ENCODE measurements around the gene ANKZF1. TPM values are rescaled to one million over a fixed set of nuclear protein-coding genes. Genes with fewer than 3 reads are reported as not detected.
A peak's percentile ranks its signal among the peaks of the same experiment; 100 is the strongest.

Gene ANKZF1
- total and polyA plus RNA-seq, 12 donors = 12.7 to 44.7 (median 25.5) TPM

DNA sequence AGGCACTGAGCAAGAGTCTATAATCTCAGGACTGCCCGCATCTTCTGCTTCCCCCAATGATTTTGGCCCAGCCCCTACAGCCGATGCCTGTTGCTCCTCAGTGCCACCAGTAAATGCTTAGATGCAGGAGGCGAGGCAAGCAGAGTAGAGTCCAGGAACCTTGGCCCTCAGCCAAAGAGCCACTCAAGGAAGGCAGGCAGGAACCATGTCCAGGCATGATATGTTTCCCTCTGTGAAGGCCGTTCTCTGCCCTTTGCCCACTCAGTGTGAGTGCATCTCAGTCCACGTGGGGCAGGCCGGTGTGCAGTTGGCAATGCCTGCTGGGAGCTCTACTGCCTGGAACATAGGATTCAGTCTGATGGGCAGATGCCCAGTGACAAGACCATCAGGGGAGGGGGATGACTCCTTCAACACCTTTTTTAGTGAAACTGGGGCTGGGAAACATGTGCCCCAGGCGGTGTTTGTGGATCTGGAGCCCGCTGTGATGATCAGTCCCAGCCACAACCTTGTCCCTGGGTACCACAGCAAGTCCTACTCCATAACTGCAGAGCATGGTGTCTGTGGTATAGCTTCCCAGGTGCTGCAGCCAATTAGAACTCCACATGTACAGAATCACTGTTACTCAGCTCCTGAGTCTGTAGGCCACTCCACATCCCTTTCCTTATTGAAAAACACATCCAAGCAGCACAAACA lies 39.9 kb downstream of the ANKZF1 start:
- H3K27me3 ChIP-seq = no peaks in the 10 kb centered on the region
- 48 to 50% methylated on average over 8 of the region's 8 CpGs for WGBS, 2 donors
- intact Hi-C loops (cut with DNase I) = no loop called here
- DNase-seq (no peak), ATAC-seq (peak in 7 of 8 donors; percentile 32 to 64 (median 53))
- H3K36me3 ChIP-seq = no peaks in the 10 kb centered on the region
- peak overlapping the region in 4 of 10 donors; percentile 9 to 33 (median 25) for H3K27ac ChIP-seq
- H3K4me3 ChIP-seq = no peak overlapping the region
- TF ChIP-seq, protein P1, sequence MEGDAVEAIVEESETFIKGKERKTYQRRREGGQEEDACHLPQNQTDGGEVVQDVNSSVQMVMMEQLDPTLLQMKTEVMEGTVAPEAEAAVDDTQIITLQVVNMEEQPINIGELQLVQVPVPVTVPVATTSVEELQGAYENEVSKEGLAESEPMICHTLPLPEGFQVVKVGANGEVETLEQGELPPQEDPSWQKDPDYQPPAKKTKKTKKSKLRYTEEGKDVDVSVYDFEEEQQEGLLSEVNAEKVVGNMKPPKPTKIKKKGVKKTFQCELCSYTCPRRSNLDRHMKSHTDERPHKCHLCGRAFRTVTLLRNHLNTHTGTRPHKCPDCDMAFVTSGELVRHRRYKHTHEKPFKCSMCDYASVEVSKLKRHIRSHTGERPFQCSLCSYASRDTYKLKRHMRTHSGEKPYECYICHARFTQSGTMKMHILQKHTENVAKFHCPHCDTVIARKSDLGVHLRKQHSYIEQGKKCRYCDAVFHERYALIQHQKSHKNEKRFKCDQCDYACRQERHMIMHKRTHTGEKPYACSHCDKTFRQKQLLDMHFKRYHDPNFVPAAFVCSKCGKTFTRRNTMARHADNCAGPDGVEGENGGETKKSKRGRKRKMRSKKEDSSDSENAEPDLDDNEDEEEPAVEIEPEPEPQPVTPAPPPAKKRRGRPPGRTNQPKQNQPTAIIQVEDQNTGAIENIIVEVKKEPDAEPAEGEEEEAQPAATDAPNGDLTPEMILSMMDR (IDR thresholded peaks at IDR 0.05) = no peak
- H3K4me1 ChIP-seq = peaks cover 0 to 24% (median 8%) of the 10 kb centered on the region in 9 donors
- no peaks in the 10 kb centered on the region for H3K9me3 ChIP-seq

DNA sequence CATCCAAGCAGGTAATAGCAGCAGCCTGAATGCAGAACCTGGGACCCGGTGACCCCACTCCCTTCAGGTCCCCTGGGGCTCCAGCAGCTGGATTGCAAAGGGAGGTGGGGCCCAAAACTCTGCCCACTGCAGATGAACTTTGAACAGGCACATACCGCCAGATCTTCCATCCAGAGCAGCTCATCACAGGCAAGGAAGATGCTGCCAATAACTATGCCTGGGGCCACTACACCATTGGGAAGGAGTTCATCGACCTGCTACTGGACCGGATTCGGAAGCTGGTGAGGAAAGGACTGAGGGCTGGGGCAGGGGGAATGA lies 40.4 kb downstream of the ANKZF1 start:
- ATAC-seq (no peak), DNase-seq (no peak)
- intact Hi-C loops (cut with DNase I) = no loop called here
- Histone ChIP-seq H3K4me3 (no peak overlapping the region), H3K36me3 (no peaks in the 10 kb centered on the region), H3K27me3 (no peaks in the 10 kb centered on the region), H3K27ac (peak overlapping the region in 4 of 10 donors; percentile 9 to 33 (median 25)), H3K9me3 (no peaks in the 10 kb centered on the region), H3K4me1 (peaks cover 0 to 26% (median 8%) of the 10 kb centered on the region in 9 donors)
- WGBS, 2 donors = 90 to 92% methylated on average over 5 of the region's 5 CpGs
- TF ChIP-seq, protein P1 (IDR thresholded peaks at IDR 0.05) = no peak

DNA sequence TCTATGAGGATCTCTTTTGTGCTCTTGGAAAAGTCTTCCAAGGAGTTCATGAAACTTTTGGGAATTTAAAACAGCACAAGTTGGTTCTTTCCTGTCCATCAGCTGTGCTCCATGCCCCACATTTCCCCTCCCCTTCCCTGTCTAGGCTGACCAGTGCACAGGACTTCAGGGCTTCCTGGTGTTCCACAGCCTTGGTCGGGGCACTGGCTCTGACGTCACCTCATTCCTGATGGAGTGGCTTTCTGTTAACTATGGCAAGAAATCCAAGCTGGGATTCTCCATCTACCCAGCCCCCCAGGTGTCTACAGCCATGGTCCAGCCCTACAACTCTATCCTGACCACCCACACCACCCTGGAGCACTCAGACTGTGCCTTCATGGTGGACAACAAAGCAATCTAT lies 41.4 kb downstream of the ANKZF1 start:
- intact Hi-C loops (cut with DNase I) = no loop called here
- DNase-seq (no peak), ATAC-seq (no peak)
- Histone ChIP-seq H3K9me3 (no peaks in the 10 kb centered on the region), H3K27ac (no peak overlapping the region), H3K4me1 (peaks cover 0 to 30% (median 11%) of the 10 kb centered on the region in 9 donors), H3K4me3 (no peak overlapping the region), H3K27me3 (no peaks in the 10 kb centered on the region), H3K36me3 (no peaks in the 10 kb centered on the region)
- TF ChIP-seq, protein P1 (IDR thresholded peaks at IDR 0.05) = no peak
- WGBS, 2 donors = 75 to 83% methylated on average over 2 of the region's 2 CpGs

DNA sequence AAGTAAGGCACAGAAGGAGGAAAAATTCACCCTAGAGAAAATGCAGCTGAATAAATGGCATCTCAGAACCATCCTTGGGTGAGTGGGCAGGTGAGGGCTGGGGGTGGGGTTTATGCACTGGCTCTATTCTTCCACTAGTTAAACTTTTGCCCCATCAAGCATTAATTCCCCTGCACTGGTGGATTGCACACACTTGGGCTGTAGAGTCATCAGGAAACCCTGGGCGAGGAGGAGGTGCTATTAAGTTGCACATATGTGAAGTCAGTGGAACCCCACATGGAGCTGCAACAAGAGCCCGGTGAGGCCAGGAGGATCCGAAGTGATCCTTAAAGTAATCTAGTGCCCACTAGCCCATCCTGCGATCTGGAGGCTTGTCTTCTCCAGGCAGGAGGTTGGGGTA lies 42.8 kb downstream of the ANKZF1 start:
- intact Hi-C loops (cut with DNase I) = no loop called here
- TF ChIP-seq, protein P1 (IDR thresholded peaks at IDR 0.05) = no peak
- peaks cover 0 to 30% (median 12%) of the 10 kb centered on the region in 9 donors for H3K4me1 ChIP-seq
- 86 to 87% methylated on average over 4 of the region's 4 CpGs for whole genome bisulfite sequencing, 2 donors
- H3K27ac ChIP-seq = no peak overlapping the region
- no peaks in the 10 kb centered on the region for H3K36me3 ChIP-seq
- no peak for ATAC-seq
- H3K4me3 ChIP-seq = no peak overlapping the region
- H3K9me3 ChIP-seq = no peaks in the 10 kb centered on the region
- DNase-seq = no peak
- no peaks in the 10 kb centered on the region for H3K27me3 ChIP-seq
